ENCODE data around the gene DTNA.

GRCh38 chr18:34871435-34871834 is 161.3 kb downstream of the DTNA start:
- TF ChIP-seq TAF1 (IDR thresholded peaks at IDR 0.05; ENCODE audit: borderline replicate concordance, low read depth, low read length) (no peak), POLR2A (IDR thresholded peaks at IDR 0.05; ENCODE audit: low read depth, low read length) (no peak)

All from GM12892 (cell line).